22Rv1 (cell line): ENCODE measurements around the gene MAP1LC3A.

Source experiments
- H3K27ac ChIP-seq: fragments of 450-650 bp; 2 replicates; pipeline ENCODE4 v1.5.1; 2017
- ZFX ChIP-seq: fragments of 450-650 bp; IDR thresholded peaks from 2 replicates; pipeline ENCODE4 v1.6.1; 2017; ENCODE audit warnings: antibody characterized with exemption, borderline replicate concordance
- TF ChIP-seq, protein P1 (sequence below): fragments of 450-650 bp; IDR thresholded peaks from 2 replicates; pipeline ENCODE4 v1.5.1; 2017; ENCODE audit warnings: mild to moderate bottlenecking

The MAP1LC3A gene

DNA sequence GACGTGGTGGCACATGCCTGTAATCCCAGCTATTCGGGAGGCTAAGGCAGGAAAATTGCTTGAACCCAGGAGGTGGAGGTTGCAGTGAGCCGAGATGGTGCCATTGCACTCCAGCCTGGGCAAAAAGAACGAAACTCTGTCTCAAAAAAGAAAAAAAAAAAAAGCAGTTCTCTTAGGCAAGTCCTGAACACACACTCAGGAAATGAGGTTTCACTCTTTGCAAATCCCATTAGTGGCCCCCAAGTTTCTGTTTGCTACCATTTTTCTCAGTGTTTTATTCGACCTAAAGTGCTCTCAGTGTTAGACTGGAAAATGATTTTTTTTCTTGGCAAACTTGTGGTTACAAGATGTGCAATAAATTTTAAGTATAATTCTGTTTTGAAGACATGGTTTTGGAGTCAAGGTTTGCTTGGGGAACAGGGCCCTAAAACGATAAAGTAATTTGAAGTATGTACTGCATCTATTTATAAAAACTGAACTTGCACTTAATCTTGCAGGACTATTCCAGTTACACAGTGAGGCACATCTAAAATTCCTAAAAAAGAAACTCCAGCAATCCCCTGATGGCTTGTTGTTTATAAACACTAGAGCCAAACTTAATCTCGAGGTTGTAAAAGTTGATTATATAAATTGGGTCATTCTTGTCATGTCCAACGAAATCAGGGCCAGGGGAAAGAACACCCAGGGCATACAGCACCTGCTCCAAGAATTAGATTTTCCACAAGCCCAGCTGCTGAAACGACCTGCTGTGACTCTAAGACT, 42.6 kb downstream of the MAP1LC3A start:
- no peak overlapping the region for H3K27ac ChIP-seq
- TF ChIP-seq ZFX, result no peak

DNA sequence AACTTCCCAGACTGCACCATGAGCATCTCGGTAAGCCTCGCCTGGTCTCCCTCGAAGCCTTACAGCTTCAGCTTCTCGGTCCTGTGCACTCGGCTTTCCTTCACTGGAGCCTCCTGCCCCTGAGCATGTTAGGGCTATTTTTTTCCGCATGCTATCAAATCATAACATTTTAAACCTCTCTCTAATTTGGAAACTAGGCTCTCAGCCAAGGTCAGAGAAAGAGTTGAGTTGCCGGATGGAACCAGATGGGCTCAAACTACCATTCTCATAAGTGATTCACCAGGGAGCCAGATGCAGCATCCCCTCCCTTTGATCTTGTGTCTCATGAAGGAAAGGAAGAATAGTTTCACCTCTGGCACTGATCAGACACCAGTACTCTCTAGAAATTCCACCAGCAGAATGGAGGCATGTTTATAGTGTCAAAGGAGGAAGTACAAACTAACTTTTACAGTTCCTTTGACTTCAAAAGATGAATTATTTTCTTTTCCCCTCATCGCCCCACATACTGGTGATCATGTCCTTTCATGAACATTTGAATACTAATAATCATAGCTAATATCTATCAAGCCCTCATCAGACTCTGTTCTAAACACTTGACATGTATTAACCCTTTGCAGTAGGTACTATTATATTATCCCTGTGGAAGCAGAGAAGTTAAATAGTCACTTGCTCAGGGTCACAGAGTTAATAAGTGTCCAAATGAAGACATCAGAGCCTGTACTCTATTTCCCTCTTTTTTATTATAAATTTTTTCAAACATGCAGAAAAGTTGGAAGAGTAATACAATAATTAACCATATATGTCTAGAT, 46.7 kb downstream of the MAP1LC3A start:
- no peak for TF ChIP-seq ZFX
- TF ChIP-seq, protein P1, sequence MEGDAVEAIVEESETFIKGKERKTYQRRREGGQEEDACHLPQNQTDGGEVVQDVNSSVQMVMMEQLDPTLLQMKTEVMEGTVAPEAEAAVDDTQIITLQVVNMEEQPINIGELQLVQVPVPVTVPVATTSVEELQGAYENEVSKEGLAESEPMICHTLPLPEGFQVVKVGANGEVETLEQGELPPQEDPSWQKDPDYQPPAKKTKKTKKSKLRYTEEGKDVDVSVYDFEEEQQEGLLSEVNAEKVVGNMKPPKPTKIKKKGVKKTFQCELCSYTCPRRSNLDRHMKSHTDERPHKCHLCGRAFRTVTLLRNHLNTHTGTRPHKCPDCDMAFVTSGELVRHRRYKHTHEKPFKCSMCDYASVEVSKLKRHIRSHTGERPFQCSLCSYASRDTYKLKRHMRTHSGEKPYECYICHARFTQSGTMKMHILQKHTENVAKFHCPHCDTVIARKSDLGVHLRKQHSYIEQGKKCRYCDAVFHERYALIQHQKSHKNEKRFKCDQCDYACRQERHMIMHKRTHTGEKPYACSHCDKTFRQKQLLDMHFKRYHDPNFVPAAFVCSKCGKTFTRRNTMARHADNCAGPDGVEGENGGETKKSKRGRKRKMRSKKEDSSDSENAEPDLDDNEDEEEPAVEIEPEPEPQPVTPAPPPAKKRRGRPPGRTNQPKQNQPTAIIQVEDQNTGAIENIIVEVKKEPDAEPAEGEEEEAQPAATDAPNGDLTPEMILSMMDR, result no peak
- H3K27ac ChIP-seq, result no peak overlapping the region

DNA sequence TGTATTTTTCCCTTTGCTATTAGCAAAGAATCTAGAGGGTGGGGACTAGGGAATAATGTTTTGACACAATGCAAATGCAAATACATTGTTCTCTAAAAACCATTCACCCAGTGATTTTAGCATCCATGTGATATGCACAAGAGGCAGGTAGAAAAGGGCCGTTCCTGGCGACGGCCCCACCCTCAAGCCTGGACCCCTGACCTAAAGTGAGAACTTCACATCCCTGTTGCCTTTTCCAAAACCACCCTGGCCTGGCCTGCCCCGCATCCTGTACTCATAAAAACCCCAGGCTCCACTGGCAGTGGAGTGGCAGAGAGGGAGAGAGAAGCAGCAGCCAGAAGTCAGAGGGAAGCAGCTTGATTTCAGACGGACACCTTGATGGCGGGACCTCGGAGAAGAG, 48.5 kb downstream of the MAP1LC3A start:
- no peak for TF ChIP-seq ZFX
- TF ChIP-seq, protein P1, result no peak

More for the DNA sequence above, 48.5 kb downstream of the MAP1LC3A start:
- H3K27ac ChIP-seq, result no peak overlapping the region
